IMR-90 (cell line): ENCODE data around the gene NRDC.
"Not testable (repeated sequence)": the region's sequence is repeated elsewhere in the genome, so short reads cannot be mapped to it uniquely, and the experiment has no call there.

Experiments used
- CEBPB ChIP-seq: IDR thresholded peaks from 2 replicates; pipeline ENCODE4 v1.6.1; 2012; ENCODE audit warnings: low read depth, low read length, improper control_type of control experiment
- TF ChIP-seq, protein P1 (sequence below): conservative IDR thresholded peaks from 2 replicates; pipeline ENCODE4 v1.5.1; 2012; ENCODE audit warnings: mild to moderate bottlenecking, low read depth, low read length, improper control_type of control experiment

DNA sequence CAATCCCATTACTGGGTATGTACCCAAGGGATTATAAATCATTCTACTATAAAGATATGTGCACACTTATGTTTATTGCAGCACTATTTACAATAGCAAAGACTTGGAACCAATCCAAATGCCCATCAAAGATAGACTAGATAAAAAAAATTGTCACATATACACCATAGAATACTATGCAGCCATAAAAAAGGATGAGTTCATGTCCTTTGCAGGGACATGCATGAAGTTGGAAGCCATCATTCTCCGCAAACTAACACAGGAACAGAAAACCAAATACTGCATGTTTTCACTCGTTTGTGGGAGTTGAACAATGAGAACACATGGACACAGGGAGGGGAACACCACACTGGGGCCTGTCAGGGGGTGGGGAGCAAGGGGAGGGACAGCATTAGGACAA is 16.2 kb upstream of the NRDC start:
- TF ChIP-seq CEBPB = not testable (repeated sequence)
- TF ChIP-seq, protein P1, sequence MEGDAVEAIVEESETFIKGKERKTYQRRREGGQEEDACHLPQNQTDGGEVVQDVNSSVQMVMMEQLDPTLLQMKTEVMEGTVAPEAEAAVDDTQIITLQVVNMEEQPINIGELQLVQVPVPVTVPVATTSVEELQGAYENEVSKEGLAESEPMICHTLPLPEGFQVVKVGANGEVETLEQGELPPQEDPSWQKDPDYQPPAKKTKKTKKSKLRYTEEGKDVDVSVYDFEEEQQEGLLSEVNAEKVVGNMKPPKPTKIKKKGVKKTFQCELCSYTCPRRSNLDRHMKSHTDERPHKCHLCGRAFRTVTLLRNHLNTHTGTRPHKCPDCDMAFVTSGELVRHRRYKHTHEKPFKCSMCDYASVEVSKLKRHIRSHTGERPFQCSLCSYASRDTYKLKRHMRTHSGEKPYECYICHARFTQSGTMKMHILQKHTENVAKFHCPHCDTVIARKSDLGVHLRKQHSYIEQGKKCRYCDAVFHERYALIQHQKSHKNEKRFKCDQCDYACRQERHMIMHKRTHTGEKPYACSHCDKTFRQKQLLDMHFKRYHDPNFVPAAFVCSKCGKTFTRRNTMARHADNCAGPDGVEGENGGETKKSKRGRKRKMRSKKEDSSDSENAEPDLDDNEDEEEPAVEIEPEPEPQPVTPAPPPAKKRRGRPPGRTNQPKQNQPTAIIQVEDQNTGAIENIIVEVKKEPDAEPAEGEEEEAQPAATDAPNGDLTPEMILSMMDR = not testable (repeated sequence)
